PFSK-1 (cell line): ENCODE results near the gene ARHGEF7.

ENCODE experiments used
- POLR2AphosphoS5 ChIP-seq: IDR thresholded peaks from 2 replicates; pipeline ENCODE4 v1.6.1; 2012; ENCODE audit warnings: low read depth, mild to moderate bottlenecking, control low read depth, low read length, moderate library complexity
- REST ChIP-seq, 2 experiments: IDR thresholded peaks; 2 replicates each; pipeline versions ENCODE4 v1.6.1 to v1.8.0; 2011 to 2012; ENCODE audit warnings: low read depth in 2 of 2, low read length in 2 of 2, control low read depth in 1 of 2, inconsistent platforms in 1 of 2, mild to moderate bottlenecking in 1 of 2, moderate library complexity in 1 of 2; ENCODE audit not compliant: insufficient read depth in 1 of 2
- SIN3A ChIP-seq: IDR thresholded peaks from 2 replicates; pipeline ENCODE4 v1.6.1; 2012; ENCODE audit warnings: mild to moderate bottlenecking, low read length, moderate library complexity, borderline replicate concordance; ENCODE audit not compliant: insufficient read depth
- TAF1 ChIP-seq: IDR thresholded peaks from 2 replicates; pipeline ENCODE4 v1.6.1; 2012; ENCODE audit warnings: low read length, control low read depth, borderline replicate concordance; ENCODE audit not compliant: insufficient read depth

- TF ChIP-seq SIN3A (no peak), TAF1 (no peak), REST (IDR thresholded peaks at IDR 0.05; ENCODE audit: insufficient read depth in 1 of 2, low read depth in 2 of 2, low read length in 2 of 2) (no peak), POLR2AphosphoS5 (no peak)
Measured at GRCh38 chr13:111123649-111124048, 8.5 kb downstream of the ARHGEF7 start.
